ENCODE results near the gene PRXL2B. TPM values are rescaled to one million over a fixed set of nuclear protein-coding genes. Genes with fewer than 3 reads are reported as not detected.
A peak's percentile ranks its signal among the peaks of the same experiment; 100 is the strongest.

PRXL2B gene
- polyA plus RNA-seq, 4 donors: 28.9 to 126 (median 47.2) TPM

DNA sequence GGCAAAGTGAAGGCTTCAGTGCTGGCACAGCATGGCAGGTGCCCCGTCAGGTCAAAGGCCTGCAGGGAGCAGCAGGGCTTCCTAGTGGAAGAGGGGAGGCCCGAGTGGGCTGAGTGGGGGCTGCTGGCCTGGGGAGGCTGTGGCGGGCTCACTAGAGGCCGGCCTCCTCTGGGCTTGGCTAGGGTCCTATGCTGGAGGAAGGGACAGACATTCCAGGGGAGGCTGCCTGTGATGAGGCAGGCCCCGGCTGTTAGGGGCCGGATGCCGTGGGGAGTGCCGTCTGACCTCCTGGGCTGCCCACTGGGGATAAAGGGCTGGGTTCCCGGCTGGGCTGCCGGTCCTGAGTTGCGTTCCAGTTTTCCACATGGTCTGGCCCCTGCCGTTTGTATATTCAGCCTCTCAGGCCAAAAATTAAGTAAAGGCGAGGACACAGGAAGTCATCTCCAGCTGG, 21.1 kb downstream of the PRXL2B start:
- Histone ChIP-seq H3K27ac (ENCODE audit: low read depth in 1 of 3, low read length in 2 of 3) (no peak overlapping the region), H3K27me3 (ENCODE audit: control insufficient read depth in 3 of 3, insufficient read depth in 3 of 3, low read length in 3 of 3) (no peaks in the 10 kb centered on the region), H3K4me1 (ENCODE audit: control insufficient read depth in 3 of 3, insufficient read depth in 2 of 3, low read depth in 1 of 3, low read length in 2 of 3) (peaks cover 0 to 7% (median 0%) of the 10 kb centered on the region in 3 donors), H3K9me3 (ENCODE audit: control insufficient read depth in 2 of 2, insufficient read depth in 1 of 2, low read depth in 1 of 2, low read length in 1 of 2) (no peaks in the 10 kb centered on the region), H3K4me3 (ENCODE audit: low read depth in 1 of 3, low read length in 3 of 3) (no peak overlapping the region), H3K36me3 (ENCODE audit: control insufficient read depth in 3 of 3, insufficient read depth in 2 of 3, low read depth in 1 of 3, low read length in 3 of 3) (no peaks in the 10 kb centered on the region)
- FAIRE-seq (no peak), DNase-seq (no peak)
- 60 to 86% (median 85%) methylated on average over 11 to 13 of the region's 13 CpGs for WGBS, 3 donors

GRCh38 chr1:2609319-2610035, 22.9 kb downstream of the PRXL2B start:
- no peak for FAIRE-seq
- no peak for DNase-seq
- no peaks in the 10 kb centered on the region for H3K36me3 ChIP-seq (ENCODE audit: control insufficient read depth in 3 of 3, insufficient read depth in 2 of 3, low read depth in 1 of 3, low read length in 3 of 3)
- peaks cover 0 to 6% of the 10 kb centered on the region in 2 donors for H3K9me3 ChIP-seq (ENCODE audit: control insufficient read depth in 2 of 2, insufficient read depth in 1 of 2, low read depth in 1 of 2, low read length in 1 of 2)
- no peak overlapping the region for H3K27ac ChIP-seq (ENCODE audit: low read depth in 1 of 3, low read length in 2 of 3)
- H3K4me3 ChIP-seq (ENCODE audit: low read depth in 1 of 3, low read length in 3 of 3): no peak overlapping the region
- H3K4me1 ChIP-seq (ENCODE audit: control insufficient read depth in 3 of 3, insufficient read depth in 2 of 3, low read depth in 1 of 3, low read length in 2 of 3): peaks cover 0 to 7% (median 0%) of the 10 kb centered on the region in 3 donors
- no peaks in the 10 kb centered on the region for H3K27me3 ChIP-seq (ENCODE audit: control insufficient read depth in 3 of 3, insufficient read depth in 3 of 3, low read length in 3 of 3)
- 90 to 93% (median 90%) methylated on average over 28 to 34 of the region's 34 CpGs for WGBS, 3 donors

GRCh38 chr1:2610036-2610959, 23.7 kb downstream of the PRXL2B start:
- DNase-seq: peak in 1 of 2 donors; percentile 24
- H3K27me3 ChIP-seq (ENCODE audit: control insufficient read depth in 3 of 3, insufficient read depth in 3 of 3, low read length in 3 of 3): no peaks in the 10 kb centered on the region
- H3K27ac ChIP-seq (ENCODE audit: low read depth in 1 of 3, low read length in 2 of 3): no peak overlapping the region
- H3K4me3 ChIP-seq (ENCODE audit: low read depth in 1 of 3, low read length in 3 of 3): no peak overlapping the region
- peaks cover 0 to 7% (median 0%) of the 10 kb centered on the region in 3 donors for H3K4me1 ChIP-seq (ENCODE audit: control insufficient read depth in 3 of 3, insufficient read depth in 2 of 3, low read depth in 1 of 3, low read length in 2 of 3)
- no peak for FAIRE-seq
- H3K36me3 ChIP-seq (ENCODE audit: control insufficient read depth in 3 of 3, insufficient read depth in 2 of 3, low read depth in 1 of 3, low read length in 3 of 3): no peaks in the 10 kb centered on the region
- H3K9me3 ChIP-seq (ENCODE audit: control insufficient read depth in 2 of 2, insufficient read depth in 1 of 2, low read depth in 1 of 2, low read length in 1 of 2): peaks cover 0 to 8% of the 10 kb centered on the region in 2 donors
- WGBS, 3 donors: 49 to 65% (median 57%) methylated on average over 21 of the region's 21 CpGs

DNA sequence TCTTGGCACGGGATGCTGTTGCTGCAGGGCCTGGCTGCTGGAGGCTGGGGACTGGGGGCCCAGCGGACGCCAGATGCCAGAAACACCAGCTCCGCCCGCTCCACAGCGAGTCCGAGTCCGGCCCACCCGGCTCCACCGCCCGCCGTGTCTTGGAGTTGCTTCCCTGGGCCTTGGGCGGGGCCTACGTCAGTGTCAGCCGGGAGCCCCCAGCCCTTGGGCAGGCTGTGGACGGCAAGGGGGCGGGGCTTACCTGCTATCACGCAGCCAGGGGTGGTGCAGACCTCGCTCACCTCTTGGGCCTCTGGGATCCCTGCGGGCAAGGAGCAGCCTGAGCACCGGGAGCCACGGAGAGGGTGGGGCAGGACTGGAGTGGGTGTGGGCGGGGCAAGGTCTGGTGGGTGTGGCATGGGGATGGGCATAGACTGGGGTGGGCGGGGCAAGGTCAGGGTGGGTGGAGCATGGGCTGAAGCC, 24.5 kb downstream of the PRXL2B start:
- Histone ChIP-seq H3K4me1 (ENCODE audit: control insufficient read depth in 3 of 3, insufficient read depth in 2 of 3, low read depth in 1 of 3, low read length in 2 of 3) (peaks cover 0 to 7% (median 0%) of the 10 kb centered on the region in 3 donors), H3K27me3 (ENCODE audit: control insufficient read depth in 3 of 3, insufficient read depth in 3 of 3, low read length in 3 of 3) (no peaks in the 10 kb centered on the region), H3K9me3 (ENCODE audit: control insufficient read depth in 2 of 2, insufficient read depth in 1 of 2, low read depth in 1 of 2, low read length in 1 of 2) (peaks cover 0 to 8% of the 10 kb centered on the region in 2 donors), H3K4me3 (ENCODE audit: low read depth in 1 of 3, low read length in 3 of 3) (peak overlapping the region in 1 of 3 donors; percentile 17), H3K36me3 (ENCODE audit: control insufficient read depth in 3 of 3, insufficient read depth in 2 of 3, low read depth in 1 of 3, low read length in 3 of 3) (no peaks in the 10 kb centered on the region), H3K27ac (ENCODE audit: low read depth in 1 of 3, low read length in 2 of 3) (no peak overlapping the region)
- FAIRE-seq: no peak
- 11 to 19% (median 12%) methylated on average over 18 to 24 of the region's 24 CpGs for WGBS, 3 donors
- DNase-seq: peak; percentile 85 to 88

DNA sequence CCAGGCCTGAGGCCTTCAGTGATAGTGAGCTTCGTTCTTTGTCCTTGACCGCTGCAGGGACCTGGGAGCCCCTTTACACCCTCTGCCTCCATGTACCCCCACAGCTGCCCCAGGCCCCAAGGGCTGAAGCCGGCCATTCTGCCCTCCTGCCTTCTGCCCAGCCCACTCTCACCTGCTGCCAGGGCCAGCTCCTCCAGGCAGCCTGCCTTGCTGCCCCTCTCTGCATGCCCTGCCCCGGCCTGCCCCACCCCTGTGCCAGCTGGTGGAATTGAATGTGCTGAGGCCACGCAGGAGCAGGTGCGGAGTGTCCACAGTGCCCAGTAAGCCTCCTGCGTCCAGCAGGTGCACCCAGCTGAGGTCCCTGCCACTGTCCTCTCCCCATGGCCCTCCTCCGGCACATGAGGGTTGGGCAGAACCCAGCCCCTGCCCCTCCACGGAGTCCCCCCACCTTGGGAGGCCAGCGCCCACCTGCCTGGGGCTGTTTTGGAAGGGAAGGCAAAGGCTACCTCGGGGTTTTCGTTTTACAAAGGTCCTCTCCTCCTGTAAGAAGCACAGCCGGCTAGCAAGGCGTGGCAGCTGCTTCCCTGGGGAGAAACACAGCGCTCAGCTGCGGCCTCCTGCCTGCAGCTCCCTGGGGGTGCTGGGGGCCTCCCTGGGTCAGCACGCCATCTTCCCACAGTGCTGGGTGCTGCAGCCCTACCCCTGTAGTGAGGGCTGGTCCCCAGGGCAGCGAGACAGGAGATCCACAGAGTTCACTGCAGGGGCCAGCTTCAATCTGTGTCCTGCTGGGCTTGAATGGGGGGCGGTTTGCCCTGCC, 25.3 kb downstream of the PRXL2B start:
- Histone ChIP-seq H3K36me3 (ENCODE audit: control insufficient read depth in 3 of 3, insufficient read depth in 2 of 3, low read depth in 1 of 3, low read length in 3 of 3) (no peaks in the 10 kb centered on the region), H3K4me3 (ENCODE audit: low read depth in 1 of 3, low read length in 3 of 3) (no peak overlapping the region), H3K9me3 (ENCODE audit: control insufficient read depth in 2 of 2, insufficient read depth in 1 of 2, low read depth in 1 of 2, low read length in 1 of 2) (peaks cover 0 to 14% of the 10 kb centered on the region in 2 donors), H3K27me3 (ENCODE audit: control insufficient read depth in 3 of 3, insufficient read depth in 3 of 3, low read length in 3 of 3) (no peaks in the 10 kb centered on the region), H3K4me1 (ENCODE audit: control insufficient read depth in 3 of 3, insufficient read depth in 2 of 3, low read depth in 1 of 3, low read length in 2 of 3) (peaks cover 0 to 7% (median 0%) of the 10 kb centered on the region in 3 donors), H3K27ac (ENCODE audit: low read depth in 1 of 3, low read length in 2 of 3) (no peak overlapping the region)
- FAIRE-seq (no peak), DNase-seq (no peak)
- 40 to 74% (median 58%) methylated on average over 14 to 19 of the region's 19 CpGs for WGBS, 3 donors

DNA sequence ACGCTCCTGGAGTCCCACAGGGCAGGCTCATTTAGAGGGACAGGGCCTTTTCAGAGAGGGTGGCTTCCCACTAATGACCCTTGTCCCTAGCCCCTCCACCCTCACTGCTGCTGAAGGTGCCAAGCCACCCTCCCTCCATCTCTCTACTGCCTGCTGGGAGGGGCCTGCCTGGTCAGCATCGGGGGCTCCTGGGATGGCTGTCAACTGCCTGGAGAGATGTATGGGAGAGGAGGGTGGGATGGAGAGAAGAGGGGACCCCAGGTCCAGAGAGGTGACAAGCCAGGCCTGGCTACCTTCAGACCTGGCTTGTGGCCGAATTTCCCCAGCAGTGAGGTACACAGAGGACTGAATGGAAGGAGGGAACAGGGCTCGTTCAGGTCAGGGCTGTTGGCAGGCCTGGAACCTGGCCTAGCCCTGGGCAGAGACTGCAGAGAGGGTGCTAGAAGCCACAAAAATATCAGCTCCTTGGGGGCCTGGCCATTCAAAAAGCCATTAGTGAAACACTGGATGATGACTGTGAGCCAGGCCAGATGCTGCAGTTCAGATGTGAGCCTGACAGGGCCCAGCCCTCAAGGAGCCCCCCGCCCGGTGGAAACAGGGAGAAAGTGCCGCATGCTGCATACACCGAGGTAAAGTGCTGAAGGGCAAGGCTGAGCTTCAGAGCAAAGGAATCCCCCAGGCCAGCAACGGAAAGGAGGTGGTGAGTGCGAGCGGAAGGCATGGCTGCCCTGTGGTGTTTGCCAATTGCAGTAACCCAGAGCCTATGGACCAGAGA, 26.2 kb downstream of the PRXL2B start:
- H3K9me3 ChIP-seq (ENCODE audit: control insufficient read depth in 2 of 2, insufficient read depth in 1 of 2, low read depth in 1 of 2, low read length in 1 of 2): peaks cover 0 to 15% of the 10 kb centered on the region in 2 donors
- H3K4me3 ChIP-seq (ENCODE audit: low read depth in 1 of 3, low read length in 3 of 3): no peak overlapping the region
- no peak overlapping the region for H3K27ac ChIP-seq (ENCODE audit: low read depth in 1 of 3, low read length in 2 of 3)
- no peak for DNase-seq
- H3K27me3 ChIP-seq (ENCODE audit: control insufficient read depth in 3 of 3, insufficient read depth in 3 of 3, low read length in 3 of 3): no peaks in the 10 kb centered on the region
- H3K36me3 ChIP-seq (ENCODE audit: control insufficient read depth in 3 of 3, insufficient read depth in 2 of 3, low read depth in 1 of 3, low read length in 3 of 3): no peaks in the 10 kb centered on the region
- 81 to 94% (median 88%) methylated on average over 11 of the region's 11 CpGs for WGBS, 3 donors
- no peak for FAIRE-seq
- peaks cover 0 to 7% (median 0%) of the 10 kb centered on the region in 3 donors for H3K4me1 ChIP-seq (ENCODE audit: control insufficient read depth in 3 of 3, insufficient read depth in 2 of 3, low read depth in 1 of 3, low read length in 2 of 3)

GRCh38 chr1:2614145-2614544, 27.6 kb downstream of the PRXL2B start:
- Histone ChIP-seq H3K9me3 (ENCODE audit: control insufficient read depth in 2 of 2, insufficient read depth in 1 of 2, low read depth in 1 of 2, low read length in 1 of 2) (peaks cover 0 to 15% of the 10 kb centered on the region in 2 donors), H3K4me1 (ENCODE audit: control insufficient read depth in 3 of 3, insufficient read depth in 2 of 3, low read depth in 1 of 3, low read length in 2 of 3) (peaks cover 0 to 7% (median 0%) of the 10 kb centered on the region in 3 donors), H3K36me3 (ENCODE audit: control insufficient read depth in 3 of 3, insufficient read depth in 2 of 3, low read depth in 1 of 3, low read length in 3 of 3) (no peaks in the 10 kb centered on the region), H3K4me3 (ENCODE audit: low read depth in 1 of 3, low read length in 3 of 3) (no peak overlapping the region), H3K27ac (ENCODE audit: low read depth in 1 of 3, low read length in 2 of 3) (no peak overlapping the region), H3K27me3 (ENCODE audit: control insufficient read depth in 3 of 3, insufficient read depth in 3 of 3, low read length in 3 of 3) (no peaks in the 10 kb centered on the region)
- DNase-seq (no peak), FAIRE-seq (no peak)
- 90 to 91% (median 91%) methylated on average over 2 of the region's 2 CpGs for WGBS, 3 donors

Data from small intestine (tissue), 7 donors.